ENCODE measurements around the gene IL20. TPM values are rescaled to one million over a fixed set of nuclear protein-coding genes. Genes with fewer than 3 reads are reported as not detected.

The IL20 gene
- total RNA-seq, 4 donors from 2014 or later, result 40.6 TPM; not detected in 3

DNA sequence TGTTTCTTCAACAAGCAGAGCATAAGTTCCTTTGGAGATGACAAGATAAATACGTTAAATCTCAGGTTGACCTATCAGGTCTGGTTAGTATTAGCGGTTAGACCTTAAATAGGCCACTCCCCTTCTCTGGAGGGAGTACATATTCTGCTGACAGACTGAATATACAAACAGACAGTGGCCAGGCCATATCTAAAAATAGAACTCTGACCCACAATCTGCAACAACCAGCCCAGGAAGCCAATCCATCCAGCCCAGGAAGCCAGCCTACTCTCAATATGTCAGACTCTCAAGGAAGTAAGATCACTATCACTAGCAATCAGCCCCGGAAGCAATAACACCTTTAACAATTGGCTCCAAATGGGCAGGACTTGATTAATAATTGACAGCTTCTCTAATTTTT, 6.7 kb downstream of the IL20 start:
- Histone ChIP-seq H3K4me1 (no peaks in the 10 kb centered on the region), H3K36me3 (no peaks in the 10 kb centered on the region), H3K4me3 (no peak overlapping the region), H3K27me3 (peaks cover 0 to 5% of the 10 kb centered on the region in 2 donors), H3K27ac (no peak overlapping the region), H3K9me3 (no peaks in the 10 kb centered on the region)
- TF ChIP-seq, protein P1, sequence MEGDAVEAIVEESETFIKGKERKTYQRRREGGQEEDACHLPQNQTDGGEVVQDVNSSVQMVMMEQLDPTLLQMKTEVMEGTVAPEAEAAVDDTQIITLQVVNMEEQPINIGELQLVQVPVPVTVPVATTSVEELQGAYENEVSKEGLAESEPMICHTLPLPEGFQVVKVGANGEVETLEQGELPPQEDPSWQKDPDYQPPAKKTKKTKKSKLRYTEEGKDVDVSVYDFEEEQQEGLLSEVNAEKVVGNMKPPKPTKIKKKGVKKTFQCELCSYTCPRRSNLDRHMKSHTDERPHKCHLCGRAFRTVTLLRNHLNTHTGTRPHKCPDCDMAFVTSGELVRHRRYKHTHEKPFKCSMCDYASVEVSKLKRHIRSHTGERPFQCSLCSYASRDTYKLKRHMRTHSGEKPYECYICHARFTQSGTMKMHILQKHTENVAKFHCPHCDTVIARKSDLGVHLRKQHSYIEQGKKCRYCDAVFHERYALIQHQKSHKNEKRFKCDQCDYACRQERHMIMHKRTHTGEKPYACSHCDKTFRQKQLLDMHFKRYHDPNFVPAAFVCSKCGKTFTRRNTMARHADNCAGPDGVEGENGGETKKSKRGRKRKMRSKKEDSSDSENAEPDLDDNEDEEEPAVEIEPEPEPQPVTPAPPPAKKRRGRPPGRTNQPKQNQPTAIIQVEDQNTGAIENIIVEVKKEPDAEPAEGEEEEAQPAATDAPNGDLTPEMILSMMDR (IDR thresholded peaks at IDR 0.05), result no peak
- DNase-seq, result no peak
- intact Hi-C loops (cut with DNase I; ENCODE audit: low total_unique reads), result no loop called here

DNA sequence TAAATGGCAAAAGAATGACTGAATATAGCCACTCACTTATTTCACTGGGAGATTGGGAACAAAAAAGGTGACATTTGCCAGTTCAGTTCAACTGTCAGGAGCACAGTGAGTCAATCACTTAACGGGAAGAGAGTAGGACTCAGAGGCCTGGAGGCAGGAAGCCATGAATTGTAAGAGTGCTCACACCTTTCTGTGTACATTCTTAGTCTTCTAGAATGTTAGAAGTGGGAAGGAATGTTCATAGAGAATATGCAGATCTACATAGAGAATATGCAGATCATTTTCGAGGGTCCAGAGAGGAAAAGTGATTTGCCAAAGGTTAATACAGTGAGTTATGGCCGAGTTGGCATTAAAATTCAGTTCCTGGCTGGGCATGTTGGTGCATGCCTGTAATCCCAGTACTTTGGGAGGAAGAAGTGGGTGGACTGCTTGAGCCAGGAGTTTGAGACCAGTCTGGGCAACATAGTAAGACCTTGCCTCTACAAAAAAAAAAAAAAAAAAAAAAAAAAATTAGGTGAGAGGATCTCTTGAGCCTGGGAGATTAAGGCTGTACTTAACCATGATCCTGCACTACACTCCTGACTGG, 8.3 kb downstream of the IL20 start:
- H3K4me3 ChIP-seq, result no peak overlapping the region
- H3K36me3 ChIP-seq, result no peaks in the 10 kb centered on the region
- intact Hi-C loops (cut with DNase I; ENCODE audit: low total_unique reads), result no loop called here
- H3K4me1 ChIP-seq, result no peaks in the 10 kb centered on the region
- peaks cover 0 to 5% of the 10 kb centered on the region in 2 donors for H3K27me3 ChIP-seq
- H3K27ac ChIP-seq, result no peak overlapping the region
- peaks cover 0 to 5% of the 10 kb centered on the region in 2 donors for H3K9me3 ChIP-seq
- DNase-seq, result no peak
- TF ChIP-seq POLR2A (IDR thresholded peaks at IDR 0.05), result no peak
- TF ChIP-seq, protein P1 (IDR thresholded peaks at IDR 0.05), result no peak

DNA sequence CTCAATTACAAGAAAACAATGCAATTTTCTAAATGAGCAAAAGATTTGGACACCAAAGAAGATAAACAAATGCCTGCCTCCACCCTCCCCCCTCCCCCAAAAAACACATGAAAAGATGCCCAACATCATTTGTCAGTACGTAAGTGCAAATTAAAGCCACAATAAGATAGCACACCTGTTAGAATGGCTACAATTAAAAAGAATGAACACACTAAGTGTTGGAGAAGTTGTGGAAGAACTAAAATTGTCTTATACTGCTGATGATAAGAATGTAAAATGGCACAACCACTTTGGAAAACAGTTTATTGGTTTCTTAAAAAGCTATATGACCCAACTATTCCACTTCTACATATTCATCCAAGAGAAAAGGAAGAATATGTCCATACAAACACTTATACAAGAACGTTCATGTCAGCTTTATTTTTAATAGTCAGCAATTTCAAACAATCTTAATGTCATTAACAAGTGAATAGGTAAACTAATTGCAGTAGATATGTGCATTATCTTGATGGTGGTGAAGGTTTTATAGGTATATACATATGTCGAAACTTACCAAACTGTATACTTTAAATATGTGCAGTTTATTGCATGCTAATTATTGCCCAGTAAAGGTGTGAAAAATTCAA, 10.4 kb downstream of the IL20 start:
- TF ChIP-seq, protein P1 (IDR thresholded peaks at IDR 0.05), result no peak
- TF ChIP-seq POLR2A (IDR thresholded peaks at IDR 0.05), result no peak
- Histone ChIP-seq H3K27ac (no peak overlapping the region), H3K4me1 (no peaks in the 10 kb centered on the region), H3K4me3 (no peak overlapping the region), H3K36me3 (no peaks in the 10 kb centered on the region), H3K27me3 (peaks cover 0 to 5% of the 10 kb centered on the region in 2 donors), H3K9me3 (peaks cover 0 to 5% of the 10 kb centered on the region in 2 donors)
- intact Hi-C loops (cut with DNase I; ENCODE audit: low total_unique reads), result no loop called here
- no peak for DNase-seq

DNA sequence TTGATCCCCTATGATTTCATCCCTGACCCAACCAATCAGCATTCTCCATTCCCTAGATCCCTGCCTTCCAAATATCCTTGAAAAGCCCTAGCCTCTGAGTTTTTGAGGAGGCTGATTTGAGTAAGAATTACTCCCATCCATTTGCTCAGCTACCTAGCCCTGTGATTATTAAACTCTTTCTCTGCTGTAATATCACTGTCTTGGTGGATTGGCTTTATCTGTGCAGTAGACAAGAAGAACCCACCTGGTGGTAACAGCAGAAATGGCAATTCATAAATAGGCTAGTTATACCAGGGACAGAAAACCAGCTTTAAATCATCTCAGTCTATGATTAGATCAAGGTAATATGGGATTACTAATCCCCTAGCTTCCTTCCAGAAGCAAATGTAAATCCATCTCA, 13.0 kb downstream of the IL20 start:
- intact Hi-C loops (cut with DNase I; ENCODE audit: low total_unique reads), result no loop called here
- H3K27me3 ChIP-seq, result peaks cover 0 to 5% of the 10 kb centered on the region in 2 donors
- no peak overlapping the region for H3K4me3 ChIP-seq
- H3K36me3 ChIP-seq, result no peaks in the 10 kb centered on the region
- no peak for DNase-seq
- H3K4me1 ChIP-seq, result no peaks in the 10 kb centered on the region
- TF ChIP-seq, protein P1 (IDR thresholded peaks at IDR 0.05), result no peak
- no peak for TF ChIP-seq POLR2A (IDR thresholded peaks at IDR 0.05)
- H3K27ac ChIP-seq, result no peak overlapping the region
- peaks cover 0 to 5% of the 10 kb centered on the region in 2 donors for H3K9me3 ChIP-seq

DNA sequence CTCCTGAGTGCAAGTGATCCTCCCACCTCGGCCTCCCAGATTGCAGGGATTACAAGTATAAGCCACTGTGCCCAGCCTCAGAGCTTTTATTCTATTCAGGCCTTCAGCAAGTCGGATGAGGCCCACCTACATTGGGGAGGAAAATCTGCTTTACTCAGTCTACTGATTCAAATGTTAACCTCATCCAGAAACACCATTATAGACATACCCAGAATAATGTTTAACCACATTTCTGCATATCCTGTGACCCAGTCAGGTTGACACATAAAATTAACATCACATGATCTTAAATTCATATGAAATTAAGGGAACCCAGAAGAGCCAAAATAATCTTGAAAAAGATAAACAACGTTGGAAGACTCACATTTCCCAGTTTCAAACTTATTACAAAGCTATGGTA, 14.9 kb downstream of the IL20 start:
- Histone ChIP-seq H3K27ac (no peak overlapping the region), H3K27me3 (peaks cover 0 to 3% of the 10 kb centered on the region in 2 donors), H3K4me3 (no peak overlapping the region), H3K36me3 (no peaks in the 10 kb centered on the region), H3K9me3 (peaks cover 0 to 5% of the 10 kb centered on the region in 2 donors), H3K4me1 (no peaks in the 10 kb centered on the region)
- TF ChIP-seq POLR2A (IDR thresholded peaks at IDR 0.05), result no peak
- TF ChIP-seq, protein P1 (IDR thresholded peaks at IDR 0.05), result no peak
- no peak for DNase-seq
- intact Hi-C loops (cut with DNase I; ENCODE audit: low total_unique reads), result no loop called here
